Measurements from ENCODE around the gene SLC8A3.

Gene SLC8A3

DNA sequence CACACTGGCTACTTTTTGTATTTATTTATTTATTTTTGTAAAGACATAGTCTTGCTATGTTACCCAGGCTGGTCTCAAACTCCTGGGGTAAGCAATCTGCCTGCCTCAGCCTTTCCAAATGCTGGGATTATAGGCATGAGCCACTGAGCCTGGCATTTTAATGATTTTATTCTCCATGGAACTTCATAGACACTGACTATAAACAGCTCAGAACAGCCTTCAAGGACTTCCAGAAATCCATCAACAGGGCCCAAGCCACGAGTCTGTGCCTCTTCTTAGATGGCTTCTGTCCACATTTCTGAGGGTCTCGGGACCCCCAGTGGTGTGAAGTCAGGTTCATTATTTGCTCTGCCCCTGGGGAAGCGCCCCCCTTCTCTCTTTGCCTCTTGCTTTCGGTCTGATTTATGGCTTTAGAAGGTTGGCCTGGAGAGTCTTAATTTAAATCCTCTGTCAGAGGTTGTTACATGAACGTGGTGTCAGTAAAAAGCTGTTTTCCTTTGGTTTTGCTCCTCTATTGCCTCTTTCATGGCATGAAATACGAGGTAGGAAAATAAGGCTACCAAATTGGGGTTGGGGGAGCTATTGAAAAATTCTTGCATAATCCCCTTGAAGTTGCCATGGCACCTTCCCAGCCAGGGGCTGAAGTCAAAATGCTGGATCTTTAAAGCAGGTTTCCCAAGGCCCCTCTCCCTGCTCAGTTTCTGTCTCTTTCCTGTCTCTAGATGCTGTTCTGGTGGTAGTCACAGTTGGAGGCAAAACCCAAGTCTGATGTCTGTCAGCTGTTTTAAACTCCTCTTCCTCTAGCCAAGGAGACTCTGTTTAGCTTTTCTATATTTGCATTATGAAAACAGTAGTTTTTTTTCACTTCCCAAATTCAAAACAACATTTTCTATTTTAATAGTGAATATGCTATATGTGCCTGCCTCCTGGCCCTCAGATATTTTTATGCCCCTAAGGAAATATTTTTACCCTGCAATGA is 180.2 kb downstream of the SLC8A3 start:
- no peaks in the 10 kb centered on the region for H3K4me1 ChIP-seq

DNA sequence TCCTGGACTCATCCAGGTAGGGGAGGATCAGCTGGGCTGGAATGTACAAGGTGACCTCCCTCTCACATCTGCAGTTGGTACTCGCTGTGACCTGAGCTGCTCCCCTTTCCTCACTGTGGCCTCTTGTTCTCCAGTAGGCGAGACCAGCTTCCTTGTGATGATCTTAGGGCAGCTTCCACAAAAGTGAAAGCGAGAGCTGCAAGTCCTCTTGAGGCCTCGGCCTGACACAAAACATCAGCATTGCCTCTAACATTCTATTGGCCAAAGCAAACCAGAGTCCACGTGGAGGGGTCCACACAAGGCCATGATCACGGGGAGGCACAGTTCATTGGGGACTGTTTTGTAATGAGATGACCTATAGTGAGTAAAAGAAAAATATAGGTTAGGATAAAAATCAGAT is 182.1 kb downstream of the SLC8A3 start:
- Histone ChIP-seq H3K4me3 (ENCODE audit: low read depth, low read length) (no peak overlapping the region), H3K9me3 (no peaks in the 10 kb centered on the region), H3K27me3 (no peaks in the 10 kb centered on the region; the same call in 1 of the 2 replicates), H3K4me1 (no peaks in the 10 kb centered on the region), H3K36me3 (no peaks in the 10 kb centered on the region)
- no peak for DNase-seq
- TF ChIP-seq, protein P1, sequence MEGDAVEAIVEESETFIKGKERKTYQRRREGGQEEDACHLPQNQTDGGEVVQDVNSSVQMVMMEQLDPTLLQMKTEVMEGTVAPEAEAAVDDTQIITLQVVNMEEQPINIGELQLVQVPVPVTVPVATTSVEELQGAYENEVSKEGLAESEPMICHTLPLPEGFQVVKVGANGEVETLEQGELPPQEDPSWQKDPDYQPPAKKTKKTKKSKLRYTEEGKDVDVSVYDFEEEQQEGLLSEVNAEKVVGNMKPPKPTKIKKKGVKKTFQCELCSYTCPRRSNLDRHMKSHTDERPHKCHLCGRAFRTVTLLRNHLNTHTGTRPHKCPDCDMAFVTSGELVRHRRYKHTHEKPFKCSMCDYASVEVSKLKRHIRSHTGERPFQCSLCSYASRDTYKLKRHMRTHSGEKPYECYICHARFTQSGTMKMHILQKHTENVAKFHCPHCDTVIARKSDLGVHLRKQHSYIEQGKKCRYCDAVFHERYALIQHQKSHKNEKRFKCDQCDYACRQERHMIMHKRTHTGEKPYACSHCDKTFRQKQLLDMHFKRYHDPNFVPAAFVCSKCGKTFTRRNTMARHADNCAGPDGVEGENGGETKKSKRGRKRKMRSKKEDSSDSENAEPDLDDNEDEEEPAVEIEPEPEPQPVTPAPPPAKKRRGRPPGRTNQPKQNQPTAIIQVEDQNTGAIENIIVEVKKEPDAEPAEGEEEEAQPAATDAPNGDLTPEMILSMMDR (IDR thresholded peaks at IDR 0.05; ENCODE audit: low read depth, low read length), result no peak

More for the DNA sequence above, 180.2 kb downstream of the SLC8A3 start:
- Histone ChIP-seq H3K27me3 (no peaks in the 10 kb centered on the region; the same call in 1 of the 2 replicates), H3K4me3 (ENCODE audit: low read depth, low read length) (no peak overlapping the region), H3K36me3 (no peaks in the 10 kb centered on the region), H3K9me3 (no peaks in the 10 kb centered on the region)
- TF ChIP-seq, protein P1 (IDR thresholded peaks at IDR 0.05; ENCODE audit: low read depth, low read length), result no peak
- DNase-seq, result no peak

DNA sequence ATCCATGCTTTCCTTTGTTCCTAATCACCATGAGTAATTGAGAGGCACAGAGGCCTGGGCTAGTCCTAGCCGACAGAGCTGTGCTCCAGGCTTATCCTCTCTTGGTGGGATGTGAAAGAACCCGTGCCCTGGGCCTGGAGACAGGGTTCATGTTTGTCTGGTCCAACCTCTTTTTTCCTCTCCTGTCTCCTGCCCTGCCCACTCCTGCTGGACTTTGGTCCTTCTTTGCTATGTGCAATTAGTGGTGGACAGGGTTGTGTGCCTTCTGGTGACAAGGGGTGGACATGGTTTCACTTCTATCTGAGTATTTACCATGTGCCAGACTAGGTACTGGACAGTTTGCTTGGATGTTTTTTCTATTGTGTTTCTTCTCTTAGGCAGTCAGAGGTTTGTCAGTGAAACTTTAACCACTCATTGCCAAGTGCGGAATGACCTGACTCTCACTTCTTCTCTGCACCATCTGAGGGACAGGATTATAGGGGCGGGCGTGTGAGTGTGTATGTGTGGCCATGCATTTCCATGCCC is 183.4 kb downstream of the SLC8A3 start:
- no peaks in the 10 kb centered on the region for H3K4me1 ChIP-seq
- H3K4me3 ChIP-seq (ENCODE audit: low read depth, low read length), result no peak overlapping the region
- H3K36me3 ChIP-seq, result no peaks in the 10 kb centered on the region
- TF ChIP-seq, protein P1 (IDR thresholded peaks at IDR 0.05; ENCODE audit: low read depth, low read length), result no peak
- no peak for DNase-seq
- no peaks in the 10 kb centered on the region; the same call in 1 of the 2 replicates for H3K27me3 ChIP-seq
- no peaks in the 10 kb centered on the region for H3K9me3 ChIP-seq

DNA sequence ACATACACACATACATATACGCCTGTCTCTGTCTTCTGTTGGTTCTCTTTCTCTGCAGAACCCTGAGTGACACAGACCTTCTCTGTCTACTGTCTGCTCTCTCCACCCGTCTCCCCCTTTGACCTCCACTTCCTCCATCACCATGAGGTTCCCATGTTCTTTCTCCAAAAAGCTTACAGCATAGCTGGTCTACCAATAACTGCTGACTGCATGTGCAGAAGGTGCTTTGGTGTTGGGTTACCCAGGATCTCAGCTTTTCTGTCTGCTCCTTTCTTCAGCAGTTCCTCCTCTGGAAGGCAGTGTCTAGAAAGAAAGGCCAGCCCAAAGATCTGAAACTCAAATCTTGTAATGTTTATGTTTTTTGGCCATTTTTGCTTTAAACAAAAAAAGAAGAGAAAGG is 184.0 kb downstream of the SLC8A3 start:
- no peaks in the 10 kb centered on the region for H3K4me1 ChIP-seq
- no peaks in the 10 kb centered on the region for H3K9me3 ChIP-seq
- no peaks in the 10 kb centered on the region; the same call in 1 of the 2 replicates for H3K27me3 ChIP-seq
- TF ChIP-seq, protein P1 (IDR thresholded peaks at IDR 0.05; ENCODE audit: low read depth, low read length), result no peak
- no peaks in the 10 kb centered on the region for H3K36me3 ChIP-seq
- DNase-seq, result no peak
- H3K4me3 ChIP-seq (ENCODE audit: low read depth, low read length), result no peak overlapping the region

DNA sequence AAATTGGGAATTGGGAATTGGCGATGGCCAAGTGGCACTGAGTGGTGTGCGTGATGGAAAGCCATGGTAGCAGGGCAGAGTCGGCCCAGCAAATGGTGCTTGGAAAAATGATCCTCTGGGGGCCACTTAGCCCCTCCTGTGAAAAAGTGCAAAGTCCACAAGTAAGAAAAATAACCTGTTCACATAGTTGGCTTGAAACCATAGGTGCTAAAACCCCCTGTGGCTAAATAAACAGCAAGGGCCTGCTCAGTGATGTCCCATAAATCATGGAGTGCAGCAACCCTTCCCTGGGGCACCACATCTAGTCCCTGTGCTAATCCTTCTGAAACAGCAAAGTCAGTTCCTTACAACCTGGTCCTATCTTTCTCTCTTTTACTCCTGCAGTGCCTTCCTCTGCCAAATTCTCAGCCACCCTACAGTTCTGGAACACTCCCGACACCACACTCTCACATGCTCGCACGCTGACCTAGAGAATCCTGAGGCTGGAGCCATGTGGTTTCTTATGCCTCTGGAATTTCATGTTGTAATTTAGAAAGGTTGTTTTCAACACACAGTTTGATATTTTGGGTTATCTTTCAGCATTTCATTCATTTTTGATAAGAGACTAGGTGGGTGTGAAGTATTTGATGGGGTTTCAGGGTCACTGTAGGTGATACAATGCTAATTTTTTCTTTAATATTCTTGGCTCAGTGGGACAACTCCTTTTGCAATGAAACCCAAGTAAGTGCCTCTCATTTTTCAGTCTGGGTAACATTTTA is 186.0 kb downstream of the SLC8A3 start:
- no peak for DNase-seq
- no peak overlapping the region for H3K4me3 ChIP-seq (ENCODE audit: low read depth, low read length)
- no peaks in the 10 kb centered on the region; the same call in 1 of the 2 replicates for H3K27me3 ChIP-seq
- TF ChIP-seq, protein P1 (IDR thresholded peaks at IDR 0.05; ENCODE audit: low read depth, low read length), result no peak
- H3K36me3 ChIP-seq, result no peaks in the 10 kb centered on the region
- H3K4me1 ChIP-seq, result no peaks in the 10 kb centered on the region
- H3K9me3 ChIP-seq, result no peaks in the 10 kb centered on the region
